Fibroblast of the aortic adventitia (primary cell): ENCODE measurements around the gene AKIRIN2. TPM values are rescaled to one million over a fixed set of nuclear protein-coding genes. Genes with fewer than 3 reads are reported as not detected.
A peak's percentile ranks its signal among the peaks of the same experiment; 100 is the strongest.

ENCODE experiments used
- DNase-seq: peaks from one replicate; pipeline ENCODE4 v3.0.0-alpha.2; 2010; ENCODE audit warnings: low read depth
- H3K4me3 ChIP-seq: 2 replicates; pipeline ENCODE4 v1.5.1; 2011; ENCODE audit warnings: low read depth, mild to moderate bottlenecking, control low read depth, low read length, moderate library complexity
- CTCF ChIP-seq: IDR thresholded peaks from 2 replicates; pipeline ENCODE4 v1.5.1; 2011; ENCODE audit warnings: mild to moderate bottlenecking, low read length, control low read depth, inconsistent platforms; ENCODE audit not compliant: insufficient read depth
- total RNA-seq: library from RNA; depleted of rRNA; stranded (reverse); fragments of >200 nt; gene quantifications from 2 replicates; pipeline ENCODE4 v1.2.3, GENCODE V29; 2012; ENCODE audit warnings: low replicate concordance

The AKIRIN2 gene
- total RNA-seq, 1 donor: 14.9 TPM

GRCh38 chr6:87738744-87739143, 36.7 kb upstream of the AKIRIN2 start:
- TF ChIP-seq CTCF: no peak
- no peak for DNase-seq
- no peak overlapping the region for H3K4me3 ChIP-seq

GRCh38 chr6:87738000-87738399, 36.0 kb upstream of the AKIRIN2 start:
- no peak overlapping the region for H3K4me3 ChIP-seq
- no peak for DNase-seq
- no peak for TF ChIP-seq CTCF

GRCh38 chr6:87736809-87737540, 34.9 kb upstream of the AKIRIN2 start:
- no peak for DNase-seq
- no peak overlapping the region for H3K4me3 ChIP-seq
- TF ChIP-seq CTCF: no peak

- H3K4me3 ChIP-seq: no peak overlapping the region
- DNase-seq: peak; percentile 100
- TF ChIP-seq CTCF: no peak
These were observed 30.0 kb upstream of the AKIRIN2 start for GRCh38 chr6:87731818-87732661.

- H3K4me3 ChIP-seq: no peak overlapping the region
- TF ChIP-seq CTCF: no peak
These were observed 29.0 kb upstream of the AKIRIN2 start for GRCh38 chr6:87731080-87731479.

GRCh38 chr6:87729965-87730719, 28.1 kb upstream of the AKIRIN2 start:
- no peak overlapping the region for H3K4me3 ChIP-seq
- peak; percentile 40 for DNase-seq
- TF ChIP-seq CTCF: no peak

More at GRCh38 chr6:87731080-87731479, 29.0 kb upstream of the AKIRIN2 start:
- no peak for DNase-seq
